CD4-positive, alpha-beta T cell (primary cell): ENCODE results near the gene SLC6A3. TPM values are rescaled to one million over a fixed set of nuclear protein-coding genes. Genes with fewer than 3 reads are reported as not detected.

Source experiments
- ATAC-seq: fragments of 200-7000 bp; cut with Tn5 transposase; one replicate; pipeline ENCODE4 v1.10.0; 2022; ENCODE audit warnings: mild to moderate bottlenecking; ENCODE audit not compliant: poor library complexity
- CTCF ChIA-PET: fragments of 350-600 bp; sonication (Branson Sonifier 250); formaldehyde crosslinking; loops from one replicate; lab custom pipeline; 2021; ENCODE audit warnings: antibody characterized with exemption, inconsistent platforms; lab: Charles Lee
- POLR2A ChIA-PET: fragments of 350-600 bp; sonication (Branson Sonifier 250); formaldehyde crosslinking; loops from one replicate; lab custom pipeline; 2021; ENCODE audit warnings: antibody characterized with exemption, inconsistent platforms; lab: Charles Lee
- DNase-seq, 14 experiments: peaks; one replicate each; pipeline ENCODE4 v3.0.0-alpha.2; 2013 to 2020; ENCODE audit warnings: mixed read lengths in 2 of 14
- H3K27ac ChIP-seq, 2 donors: one replicate each; pipeline versions ENCODE4 v1.5.1 to v1.7.0; 2013; ENCODE audit warnings: low read length in 2 of 2, low read depth in 1 of 2, mild to moderate bottlenecking in 1 of 2
- H3K27me3 ChIP-seq, 2 experiments: 1 replicate in 1 of 2; 2 replicates in 1 of 2; pipeline versions ENCODE4 v1.6.1 to v1.7.0; 2013; ENCODE audit warnings: low read length in 2 of 2, control low read depth in 1 of 2, mild to moderate bottlenecking in 1 of 2, moderate library complexity in 1 of 2; ENCODE audit not compliant: insufficient read depth in 2 of 2, control insufficient read depth in 1 of 2
- H3K36me3 ChIP-seq: one replicate; pipeline ENCODE4 v1.6.1; 2013; ENCODE audit warnings: low read length, control low read depth; ENCODE audit not compliant: insufficient read depth
- H3K4me1 ChIP-seq: one replicate; pipeline ENCODE4 v1.6.1; 2013; ENCODE audit warnings: low read length, control low read depth; ENCODE audit not compliant: insufficient read depth
- H3K4me3 ChIP-seq: one replicate; pipeline ENCODE4 v1.5.1; 2013; ENCODE audit warnings: mild to moderate bottlenecking, low read length, moderate library complexity
- H3K9me3 ChIP-seq, 2 experiments: 1 replicate in 1 of 2; 2 replicates in 1 of 2; pipeline versions ENCODE4 v1.6.1 to v1.7.0; 2013; ENCODE audit warnings: low read length in 2 of 2, mild to moderate bottlenecking in 2 of 2, control low read depth in 1 of 2, moderate library complexity in 1 of 2; ENCODE audit not compliant: control insufficient read depth in 1 of 2, insufficient read depth in 1 of 2
- H3K27ac Mint-ChIP-seq: one replicate; pipeline ENCODE4 v1.8.0; 2020; ENCODE audit warnings: mixed read lengths
- H3K27me3 Mint-ChIP-seq: one replicate; pipeline ENCODE4 v1.8.0; 2021; ENCODE audit warnings: mixed read lengths
- H3K36me3 Mint-ChIP-seq: one replicate; pipeline ENCODE4 v1.8.0; 2021; ENCODE audit warnings: low read depth, mixed read lengths
- H3K4me1 Mint-ChIP-seq: one replicate; pipeline ENCODE4 v1.8.0; 2021; ENCODE audit warnings: low read depth, mixed read lengths
- H3K4me3 Mint-ChIP-seq: one replicate; pipeline ENCODE4 v1.8.0; 2020; ENCODE audit warnings: mild to moderate bottlenecking, mixed read lengths
- H3K9me3 Mint-ChIP-seq: one replicate; pipeline ENCODE4 v1.8.0; 2020; ENCODE audit warnings: mixed read lengths
- intact Hi-C, 2 experiments: fragments of 100-400 bp; cut with DNase I in 1 of 2; cut with micrococcal nuclease in 1 of 2; formaldehyde crosslinking; loops; one replicate each; pipeline versions ENCODE4 v1.15.1 to v1.9.0; 2023 to 2025; cut with DNase I, micrococcal nuclease
- total RNA-seq, 174 experiments: library from RNA in 2 of 174; stranded (reverse) in 2 of 174; gene quantifications; one replicate each; pipeline ENCODE4 v1.2.3 and lab custom pipeline; 2021 to 2026
- TF ChIP-seq, protein P1 (sequence below): fragments of 200-600 bp; IDR thresholded peaks from one replicate; pipeline ENCODE4 v1.8.0; 2022; ENCODE audit warnings: antibody characterized with exemption, mild to moderate bottlenecking

Gene SLC6A3
- total RNA-seq, 2 experiments from 2014 or later: 0.08 TPM; not detected in 1

DNA sequence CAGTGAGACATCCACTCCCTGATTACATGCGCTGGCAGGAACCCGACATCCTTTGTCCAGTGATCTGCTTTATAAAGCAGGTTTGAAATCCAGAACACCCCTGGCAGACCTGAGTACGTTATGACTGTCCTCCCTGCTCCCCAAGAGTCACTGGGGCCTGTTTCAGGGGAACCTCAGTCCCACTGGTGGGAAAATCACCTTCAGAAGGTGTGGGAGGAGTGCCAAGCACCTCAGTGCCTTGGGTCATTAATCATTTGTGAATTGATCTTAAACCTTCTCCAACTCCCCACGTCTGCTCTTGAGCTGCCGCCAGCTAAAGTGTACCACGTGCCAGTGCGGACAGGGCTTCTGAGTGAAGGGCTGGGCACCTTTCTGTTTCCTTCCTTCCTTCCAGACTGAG, 16.2 kb downstream of the SLC6A3 start:
- Mint-ChIP-seq H3K4me1 (no peaks in the 10 kb centered on the region), H3K9me3 (peaks cover 24% of the 10 kb centered on the region)
- no peak overlapping the region for H3K27ac ChIP-seq

DNA sequence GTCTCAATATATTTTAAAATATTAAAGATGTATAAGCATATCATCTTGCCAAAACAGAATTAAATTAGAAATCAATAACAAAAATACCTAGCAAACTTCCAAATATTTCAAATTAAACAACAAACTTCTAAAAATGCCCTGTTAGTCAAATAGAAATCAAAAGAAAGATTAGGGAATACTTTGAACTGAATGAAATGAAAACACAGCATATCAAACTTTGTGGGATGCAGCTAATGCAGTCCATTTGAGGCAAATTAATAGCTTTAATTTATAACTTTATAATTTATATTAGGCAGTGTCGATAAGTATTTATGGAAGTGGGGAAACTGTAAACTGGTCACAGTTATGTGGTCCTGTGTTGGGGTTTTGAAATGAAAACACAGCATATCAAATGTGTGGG, 17.1 kb downstream of the SLC6A3 start:
- peaks cover 18% of the 10 kb centered on the region for H3K9me3 Mint-ChIP-seq
- ChIA-PET POLR2A (no interaction called here), CTCF (no interaction called here)
- no peaks in the 10 kb centered on the region for H3K36me3 ChIP-seq
- DNase-seq (no peak), ATAC-seq (no peak)
- H3K4me1 ChIP-seq: no peaks in the 10 kb centered on the region
- H3K4me3 ChIP-seq: no peak overlapping the region
- H3K9me3 ChIP-seq: peaks cover 35 to 60% of the 10 kb centered on the region in 2 experiments
- intact Hi-C loops: no loop called here
- no peak overlapping the region for H3K27ac ChIP-seq
- H3K27me3 ChIP-seq: no peaks in the 10 kb centered on the region
- H3K27ac Mint-ChIP-seq: no peak overlapping the region
- no peaks in the 10 kb centered on the region for H3K27me3 Mint-ChIP-seq
- peaks cover 17% of the 10 kb centered on the region for H3K36me3 Mint-ChIP-seq
- H3K4me1 Mint-ChIP-seq: no peaks in the 10 kb centered on the region
- TF ChIP-seq, protein P1, sequence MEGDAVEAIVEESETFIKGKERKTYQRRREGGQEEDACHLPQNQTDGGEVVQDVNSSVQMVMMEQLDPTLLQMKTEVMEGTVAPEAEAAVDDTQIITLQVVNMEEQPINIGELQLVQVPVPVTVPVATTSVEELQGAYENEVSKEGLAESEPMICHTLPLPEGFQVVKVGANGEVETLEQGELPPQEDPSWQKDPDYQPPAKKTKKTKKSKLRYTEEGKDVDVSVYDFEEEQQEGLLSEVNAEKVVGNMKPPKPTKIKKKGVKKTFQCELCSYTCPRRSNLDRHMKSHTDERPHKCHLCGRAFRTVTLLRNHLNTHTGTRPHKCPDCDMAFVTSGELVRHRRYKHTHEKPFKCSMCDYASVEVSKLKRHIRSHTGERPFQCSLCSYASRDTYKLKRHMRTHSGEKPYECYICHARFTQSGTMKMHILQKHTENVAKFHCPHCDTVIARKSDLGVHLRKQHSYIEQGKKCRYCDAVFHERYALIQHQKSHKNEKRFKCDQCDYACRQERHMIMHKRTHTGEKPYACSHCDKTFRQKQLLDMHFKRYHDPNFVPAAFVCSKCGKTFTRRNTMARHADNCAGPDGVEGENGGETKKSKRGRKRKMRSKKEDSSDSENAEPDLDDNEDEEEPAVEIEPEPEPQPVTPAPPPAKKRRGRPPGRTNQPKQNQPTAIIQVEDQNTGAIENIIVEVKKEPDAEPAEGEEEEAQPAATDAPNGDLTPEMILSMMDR: no peak
- H3K4me3 Mint-ChIP-seq: no peak overlapping the region

More for the DNA sequence above, 16.2 kb downstream of the SLC6A3 start:
- Histone ChIP-seq H3K36me3 (no peaks in the 10 kb centered on the region), H3K9me3 (peaks cover 35 to 61% of the 10 kb centered on the region in 2 experiments), H3K4me3 (no peak overlapping the region), H3K4me1 (no peaks in the 10 kb centered on the region), H3K27me3 (no peaks in the 10 kb centered on the region)
- no peaks in the 10 kb centered on the region for H3K27me3 Mint-ChIP-seq
- H3K36me3 Mint-ChIP-seq: peaks cover 17% of the 10 kb centered on the region
- TF ChIP-seq, protein P1: no peak
- ChIA-PET POLR2A (no interaction called here), CTCF (no interaction called here)
- H3K27ac Mint-ChIP-seq: no peak overlapping the region
- ATAC-seq (no peak), DNase-seq (no peak)
- no peak overlapping the region for H3K4me3 Mint-ChIP-seq
- intact Hi-C loops: no loop called here

DNA sequence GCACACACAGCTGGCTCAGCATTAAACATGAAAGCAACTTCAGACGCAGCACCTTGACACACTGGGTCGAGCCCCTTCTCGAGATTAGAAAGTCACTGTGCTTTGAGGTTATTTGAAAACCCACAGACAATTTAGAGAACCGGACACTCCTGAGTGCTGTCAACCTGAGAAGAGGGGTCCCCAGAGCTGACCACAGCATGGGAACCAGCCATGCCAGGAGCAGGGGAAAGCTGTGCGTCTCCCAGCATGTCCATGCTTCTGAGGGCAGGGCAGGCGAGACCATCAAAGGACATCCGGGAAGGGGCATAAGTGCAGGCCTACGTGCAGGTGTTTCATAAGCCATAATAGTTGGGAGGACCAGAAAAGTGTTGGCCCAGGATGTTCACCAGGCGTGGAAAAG, 20.5 kb downstream of the SLC6A3 start:
- Histone ChIP-seq H3K4me1 (no peaks in the 10 kb centered on the region), H3K4me3 (no peak overlapping the region), H3K27ac (no peak overlapping the region), H3K36me3 (no peaks in the 10 kb centered on the region), H3K27me3 (no peaks in the 10 kb centered on the region), H3K9me3 (peaks cover 33 to 35% of the 10 kb centered on the region in 2 experiments)
- DNase-seq (no peak), ATAC-seq (no peak)
- H3K4me1 Mint-ChIP-seq: no peaks in the 10 kb centered on the region
- H3K27me3 Mint-ChIP-seq: no peaks in the 10 kb centered on the region
- CTCF ChIA-PET: no interaction called here
- peaks cover 18% of the 10 kb centered on the region for H3K9me3 Mint-ChIP-seq
- no peak overlapping the region for H3K27ac Mint-ChIP-seq
- POLR2A ChIA-PET: no interaction called here
- TF ChIP-seq, protein P1: no peak
- H3K36me3 Mint-ChIP-seq: peaks cover 17% of the 10 kb centered on the region
- no peak overlapping the region for H3K4me3 Mint-ChIP-seq
- intact Hi-C loops: no loop called here
